Panc1 (cell line): ENCODE results near the gene CHRM1. TPM values are rescaled to one million over a fixed set of nuclear protein-coding genes. Genes with fewer than 3 reads are reported as not detected.

Source experiments
- ATAC-seq: fragments of 200-7000 bp; cut with Tn5 transposase; 2 replicates; pipeline ENCODE4 v1.9.1; 2020; ENCODE audit warnings: mild to moderate bottlenecking, moderate library complexity
- BruUV-seq: library from RNA; stranded (reverse); fragments of 400-500 nt; replicated peaks from 2 replicates; lab custom pipeline; 2021; lab: Mats Ljungman, UMichigan
- CTCF ChIA-PET: fragments of 300-600 bp; sonication (Branson Sonifier 250); formaldehyde crosslinking; loops from one replicate; lab custom pipeline; 2022; ENCODE audit warnings: antibody characterized with exemption; lab: Charles Lee
- POLR2A ChIA-PET: fragments of 300-600 bp; sonication (Branson Sonifier 250); formaldehyde crosslinking; loops from one replicate; lab custom pipeline; 2022; ENCODE audit warnings: antibody characterized with exemption; lab: Charles Lee
- DNase-seq: peaks from one replicate; pipeline ENCODE4 v3.0.0-alpha.2; 2010; ENCODE audit warnings: low read depth, low spot score
- H3K27ac ChIP-seq: 2 replicates; pipeline ENCODE4 v1.5.1; 2011; ENCODE audit warnings: mild to moderate bottlenecking, low read length, inconsistent platforms
- H3K27me3 ChIP-seq: fragments of 200-500 bp; sonication (Bioruptor generic); 2 replicates; pipeline ENCODE4 v1.6.0; 2014; ENCODE audit warnings: low read length, inconsistent platforms; ENCODE audit not compliant: control insufficient read depth, insufficient read depth
- H3K36me3 ChIP-seq: fragments of 200-500 bp; sonication (Bioruptor generic); 2 replicates; pipeline ENCODE4 v1.5.1; 2014; ENCODE audit warnings: inconsistent platforms, mild to moderate bottlenecking, low read length, moderate library complexity; ENCODE audit not compliant: control insufficient read depth, insufficient read depth
- H3K4me1 ChIP-seq: 2 replicates; pipeline ENCODE4 v1.5.1; 2011; ENCODE audit warnings: inconsistent platforms, mild to moderate bottlenecking, low read length, moderate library complexity; ENCODE audit not compliant: control insufficient read depth, insufficient read depth
- H3K4me3 ChIP-seq, 2 experiments: 2 replicates each; pipeline ENCODE4 v1.5.1; 2011 to 2012; ENCODE audit warnings: low read depth in 2 of 2, low read length in 2 of 2, mild to moderate bottlenecking in 2 of 2, inconsistent platforms in 1 of 2, moderate library complexity in 1 of 2
- H3K9me3 ChIP-seq: fragments of 200-500 bp; sonication (Bioruptor generic); 2 replicates; pipeline ENCODE4 v1.5.1; 2014; ENCODE audit warnings: low read depth, mild to moderate bottlenecking, inconsistent platforms, low read length, moderate library complexity; ENCODE audit not compliant: control insufficient read depth, insufficient read depth
- POLR2AphosphoS5 ChIP-seq: IDR thresholded peaks from 2 replicates; pipeline ENCODE4 v1.6.1; 2012; ENCODE audit warnings: mild to moderate bottlenecking, low read depth, low read length, moderate library complexity
- SIN3A ChIP-seq: IDR thresholded peaks from 2 replicates; pipeline ENCODE4 v1.6.1; 2012; ENCODE audit warnings: low read depth, mild to moderate bottlenecking, low read length, moderate library complexity, borderline replicate concordance; ENCODE audit not compliant: insufficient read depth
- TCF7L2 ChIP-seq: IDR thresholded peaks from 2 replicates; pipeline ENCODE4 v1.6.1; 2011; ENCODE audit warnings: mild to moderate bottlenecking, low read depth, low read length, inconsistent platforms
- in situ Hi-C: cut with HindIII; loops from 2 replicates; pipeline ENCODE4 v1.10.0; 2016; ENCODE audit warnings: low sequenced_read_pairs, low pct_unique_long_range_greater_than_20kb
- intact Hi-C: fragments of 100-400 bp; cut with micrococcal nuclease; formaldehyde crosslinking; loops from one replicate; pipeline ENCODE4 v1.10.0; 2022; ENCODE audit not compliant: unreplicated experiment
- total RNA-seq: library from RNA; stranded (reverse); gene quantifications from one replicate; pipeline ENCODE4 v1.2.1, GENCODE V29; 2021; ENCODE audit not compliant: unreplicated experiment
- TF ChIP-seq, protein P1 (sequence below): fragments of 450-650 bp; IDR thresholded peaks from 2 replicates; pipeline ENCODE4 v1.5.1; 2017; ENCODE audit warnings: mild to moderate bottlenecking
- TF ChIP-seq, protein P2 (sequence below), 2 experiments: IDR thresholded peaks; 2 replicates each; pipeline ENCODE4 v1.6.1; 2011 to 2012; ENCODE audit warnings: low read depth in 2 of 2, control low read depth in 1 of 2, low read length in 1 of 2, mild to moderate bottlenecking in 1 of 2, moderate library complexity in 1 of 2; ENCODE audit not compliant: insufficient read depth in 1 of 2

CHRM1 gene
- total RNA-seq, 1 experiment from 2014 or later = not detected

DNA sequence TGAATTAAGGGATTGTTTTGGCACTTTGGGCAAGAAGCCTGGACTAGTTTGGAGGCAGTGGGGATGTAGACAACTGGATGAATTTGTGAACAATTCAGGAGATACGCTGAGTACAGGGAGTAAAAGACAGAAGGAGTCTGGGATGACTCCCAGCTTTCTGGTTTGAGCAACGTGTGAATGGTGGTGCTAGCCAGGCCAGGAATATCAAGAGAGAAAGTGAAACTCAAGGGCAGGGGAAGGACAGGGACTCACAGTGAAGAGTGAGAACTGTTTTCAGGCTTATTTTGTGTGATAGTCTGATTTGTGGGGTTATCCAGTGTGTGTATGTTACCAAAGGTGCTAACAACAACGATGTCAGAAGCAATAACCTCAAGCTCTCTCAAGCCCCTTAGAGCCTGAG is 15.9 kb downstream of the CHRM1 start:
- no peak for TF ChIP-seq SIN3A
- TF ChIP-seq POLR2AphosphoS5 = no peak
- TF ChIP-seq TCF7L2 = no peak
- TF ChIP-seq, protein P1, sequence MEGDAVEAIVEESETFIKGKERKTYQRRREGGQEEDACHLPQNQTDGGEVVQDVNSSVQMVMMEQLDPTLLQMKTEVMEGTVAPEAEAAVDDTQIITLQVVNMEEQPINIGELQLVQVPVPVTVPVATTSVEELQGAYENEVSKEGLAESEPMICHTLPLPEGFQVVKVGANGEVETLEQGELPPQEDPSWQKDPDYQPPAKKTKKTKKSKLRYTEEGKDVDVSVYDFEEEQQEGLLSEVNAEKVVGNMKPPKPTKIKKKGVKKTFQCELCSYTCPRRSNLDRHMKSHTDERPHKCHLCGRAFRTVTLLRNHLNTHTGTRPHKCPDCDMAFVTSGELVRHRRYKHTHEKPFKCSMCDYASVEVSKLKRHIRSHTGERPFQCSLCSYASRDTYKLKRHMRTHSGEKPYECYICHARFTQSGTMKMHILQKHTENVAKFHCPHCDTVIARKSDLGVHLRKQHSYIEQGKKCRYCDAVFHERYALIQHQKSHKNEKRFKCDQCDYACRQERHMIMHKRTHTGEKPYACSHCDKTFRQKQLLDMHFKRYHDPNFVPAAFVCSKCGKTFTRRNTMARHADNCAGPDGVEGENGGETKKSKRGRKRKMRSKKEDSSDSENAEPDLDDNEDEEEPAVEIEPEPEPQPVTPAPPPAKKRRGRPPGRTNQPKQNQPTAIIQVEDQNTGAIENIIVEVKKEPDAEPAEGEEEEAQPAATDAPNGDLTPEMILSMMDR = no peak
- TF ChIP-seq, protein P2, sequence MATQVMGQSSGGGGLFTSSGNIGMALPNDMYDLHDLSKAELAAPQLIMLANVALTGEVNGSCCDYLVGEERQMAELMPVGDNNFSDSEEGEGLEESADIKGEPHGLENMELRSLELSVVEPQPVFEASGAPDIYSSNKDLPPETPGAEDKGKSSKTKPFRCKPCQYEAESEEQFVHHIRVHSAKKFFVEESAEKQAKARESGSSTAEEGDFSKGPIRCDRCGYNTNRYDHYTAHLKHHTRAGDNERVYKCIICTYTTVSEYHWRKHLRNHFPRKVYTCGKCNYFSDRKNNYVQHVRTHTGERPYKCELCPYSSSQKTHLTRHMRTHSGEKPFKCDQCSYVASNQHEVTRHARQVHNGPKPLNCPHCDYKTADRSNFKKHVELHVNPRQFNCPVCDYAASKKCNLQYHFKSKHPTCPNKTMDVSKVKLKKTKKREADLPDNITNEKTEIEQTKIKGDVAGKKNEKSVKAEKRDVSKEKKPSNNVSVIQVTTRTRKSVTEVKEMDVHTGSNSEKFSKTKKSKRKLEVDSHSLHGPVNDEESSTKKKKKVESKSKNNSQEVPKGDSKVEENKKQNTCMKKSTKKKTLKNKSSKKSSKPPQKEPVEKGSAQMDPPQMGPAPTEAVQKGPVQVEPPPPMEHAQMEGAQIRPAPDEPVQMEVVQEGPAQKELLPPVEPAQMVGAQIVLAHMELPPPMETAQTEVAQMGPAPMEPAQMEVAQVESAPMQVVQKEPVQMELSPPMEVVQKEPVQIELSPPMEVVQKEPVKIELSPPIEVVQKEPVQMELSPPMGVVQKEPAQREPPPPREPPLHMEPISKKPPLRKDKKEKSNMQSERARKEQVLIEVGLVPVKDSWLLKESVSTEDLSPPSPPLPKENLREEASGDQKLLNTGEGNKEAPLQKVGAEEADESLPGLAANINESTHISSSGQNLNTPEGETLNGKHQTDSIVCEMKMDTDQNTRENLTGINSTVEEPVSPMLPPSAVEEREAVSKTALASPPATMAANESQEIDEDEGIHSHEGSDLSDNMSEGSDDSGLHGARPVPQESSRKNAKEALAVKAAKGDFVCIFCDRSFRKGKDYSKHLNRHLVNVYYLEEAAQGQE (IDR thresholded peaks at IDR 0.05; ENCODE audit: insufficient read depth in 1 of 2, low read depth in 2 of 2, low read length in 1 of 2) = no peak
- H3K36me3 ChIP-seq = no peaks in the 10 kb centered on the region
- H3K9me3 ChIP-seq = no peaks in the 10 kb centered on the region
- H3K27ac ChIP-seq = no peak overlapping the region
- POLR2A ChIA-PET = no interaction called here
- no peaks in the 10 kb centered on the region for H3K27me3 ChIP-seq
- H3K4me3 ChIP-seq = no peak overlapping the region
- BruUV-seq = no TSS peak
- intact Hi-C loops (loop anchor here (5.0 kb wide), 1 partner anchor 307 kb away; no protein-coding TSS in a partner anchor), in situ Hi-C loops (no loop called here)
- no peaks in the 10 kb centered on the region for H3K4me1 ChIP-seq
- CTCF ChIA-PET = interaction anchor here (0.6 to 3.5 kb wide), 5 partner anchors 11 to 118 kb away, joined by 3 to 31 read pairs (median 3); no protein-coding TSS in a partner anchor
- DNase-seq (no peak), ATAC-seq (peak; percentile 39)

DNA sequence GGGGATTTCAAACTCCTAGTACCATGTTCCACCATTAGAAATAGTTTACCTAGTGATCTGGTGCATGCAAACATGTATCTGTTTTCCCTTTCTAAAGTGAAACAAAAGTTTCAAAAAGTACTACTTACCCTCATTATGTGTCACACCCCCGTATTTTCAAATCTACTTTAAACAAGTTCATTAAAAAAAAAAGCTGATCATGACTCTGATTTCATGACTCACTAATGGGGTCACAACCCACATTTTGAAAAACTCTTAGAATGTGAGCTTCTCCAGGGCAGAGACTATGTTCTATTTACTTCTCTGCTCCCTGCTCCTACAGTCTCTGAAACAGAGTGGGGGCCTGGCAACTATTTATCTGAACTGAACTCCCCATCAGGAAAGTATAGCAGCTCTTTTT is 18.2 kb downstream of the CHRM1 start:
- POLR2A ChIA-PET = no interaction called here
- intact Hi-C loops = no loop called here

More for the DNA sequence above, 18.2 kb downstream of the CHRM1 start:
- Histone ChIP-seq H3K9me3 (no peaks in the 10 kb centered on the region), H3K4me3 (no peak overlapping the region), H3K27ac (no peak overlapping the region), H3K27me3 (no peaks in the 10 kb centered on the region), H3K4me1 (no peaks in the 10 kb centered on the region), H3K36me3 (no peaks in the 10 kb centered on the region)
- TF ChIP-seq POLR2AphosphoS5 (no peak), SIN3A (no peak), TCF7L2 (no peak)
- TF ChIP-seq, protein P1 = no peak
- TF ChIP-seq, protein P2 (IDR thresholded peaks at IDR 0.05; ENCODE audit: insufficient read depth in 1 of 2, low read depth in 2 of 2, low read length in 1 of 2) = no peak
- no TSS peak for BruUV-seq
- DNase-seq (no peak), ATAC-seq (no peak)
- CTCF ChIA-PET = interaction anchor here (0.5 kb wide), 1 partner anchor 752 kb away, joined by 5 read pairs; no protein-coding TSS in a partner anchor
- in situ Hi-C loops = no loop called here
